ENCODE data around the gene TBX4.

The TBX4 gene

DNA sequence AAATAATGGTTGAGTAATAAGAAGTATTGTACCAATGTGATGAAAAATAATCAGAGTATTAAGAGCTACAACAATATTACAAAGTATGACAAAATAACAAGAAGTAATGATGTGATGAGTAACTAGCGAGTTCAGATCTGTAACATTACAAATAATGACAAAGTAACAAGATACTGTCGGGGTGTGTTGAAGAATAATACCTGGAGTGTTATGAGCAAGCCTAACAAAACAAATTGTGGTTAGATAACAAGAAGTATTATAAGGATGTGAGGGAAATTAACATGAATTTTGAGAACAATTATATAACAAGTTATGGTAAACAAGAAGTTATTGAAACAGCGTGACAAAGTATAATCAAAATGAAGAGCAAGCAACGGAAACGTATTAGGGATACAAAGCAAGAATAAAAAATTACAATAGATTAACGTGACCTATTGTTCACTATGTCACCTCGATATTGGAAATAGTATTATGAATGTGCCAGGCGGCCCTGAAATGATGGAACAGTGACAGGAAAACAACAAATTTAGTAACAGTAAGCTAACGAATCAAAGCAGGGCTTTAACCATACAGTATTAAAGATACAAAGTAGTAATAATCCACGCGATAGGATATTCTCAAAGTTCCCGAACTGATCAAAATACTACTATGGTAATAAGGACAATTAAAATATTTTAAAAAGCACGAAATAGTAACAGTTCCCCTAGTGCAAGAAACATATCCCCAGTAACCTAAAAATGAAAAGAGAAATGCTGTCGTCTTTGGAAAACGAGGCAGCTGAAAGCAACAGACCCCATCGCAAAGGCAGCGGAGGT lies 1.6 kb downstream of the TBX4 start:
- DNase-seq (ENCODE audit: low read depth in 2 of 3, low spot score in 1 of 3), result no peak

DNA sequence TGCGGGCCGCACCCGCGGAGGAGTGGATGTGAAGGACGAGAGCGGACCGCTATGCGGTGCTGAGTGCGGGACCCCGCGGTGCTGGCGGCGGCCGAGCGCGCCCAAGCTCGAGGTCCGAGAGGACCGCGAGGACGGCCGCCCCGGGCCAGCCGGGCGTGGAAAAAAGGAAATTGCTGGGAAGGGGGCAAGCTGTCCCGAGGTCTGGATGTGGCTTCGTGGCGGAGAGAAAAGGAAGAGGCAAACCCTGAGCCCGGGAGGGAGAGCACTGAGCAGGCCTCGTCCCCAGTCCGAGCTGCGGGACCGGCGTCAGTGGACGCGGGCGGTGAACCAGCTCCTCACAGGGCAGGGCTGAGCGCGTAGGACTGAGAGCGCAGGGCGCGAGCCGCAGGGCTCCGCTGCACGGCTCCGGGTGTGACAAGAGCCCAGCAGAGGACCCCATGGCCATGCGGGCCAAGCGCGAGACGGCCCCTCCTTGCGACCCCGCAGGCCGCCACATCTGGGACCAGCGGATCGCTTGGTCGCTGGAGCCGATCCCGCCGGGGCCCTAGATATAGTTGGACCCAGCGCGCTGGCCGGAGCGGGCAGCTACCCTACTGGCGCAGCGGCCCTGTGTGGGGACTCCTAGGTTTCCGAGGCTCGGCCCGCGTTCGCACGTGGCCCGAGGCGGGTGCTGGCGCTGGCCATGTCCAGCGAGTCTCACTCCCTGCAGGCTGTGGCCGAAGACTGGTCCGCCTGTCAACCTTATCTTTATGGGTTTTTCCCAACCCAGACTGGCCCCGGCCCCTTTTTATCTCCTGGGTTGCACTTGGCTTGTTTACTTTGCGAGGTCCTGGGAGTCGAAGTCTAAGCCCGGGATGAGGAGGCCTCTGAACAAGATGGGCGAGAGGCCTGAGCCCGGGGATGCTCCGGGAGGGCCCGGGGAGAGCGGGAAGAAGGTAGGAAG lies 2.4 kb downstream of the TBX4 start:
- no peak for DNase-seq (ENCODE audit: low read depth in 2 of 3, low spot score in 1 of 3)

DNA sequence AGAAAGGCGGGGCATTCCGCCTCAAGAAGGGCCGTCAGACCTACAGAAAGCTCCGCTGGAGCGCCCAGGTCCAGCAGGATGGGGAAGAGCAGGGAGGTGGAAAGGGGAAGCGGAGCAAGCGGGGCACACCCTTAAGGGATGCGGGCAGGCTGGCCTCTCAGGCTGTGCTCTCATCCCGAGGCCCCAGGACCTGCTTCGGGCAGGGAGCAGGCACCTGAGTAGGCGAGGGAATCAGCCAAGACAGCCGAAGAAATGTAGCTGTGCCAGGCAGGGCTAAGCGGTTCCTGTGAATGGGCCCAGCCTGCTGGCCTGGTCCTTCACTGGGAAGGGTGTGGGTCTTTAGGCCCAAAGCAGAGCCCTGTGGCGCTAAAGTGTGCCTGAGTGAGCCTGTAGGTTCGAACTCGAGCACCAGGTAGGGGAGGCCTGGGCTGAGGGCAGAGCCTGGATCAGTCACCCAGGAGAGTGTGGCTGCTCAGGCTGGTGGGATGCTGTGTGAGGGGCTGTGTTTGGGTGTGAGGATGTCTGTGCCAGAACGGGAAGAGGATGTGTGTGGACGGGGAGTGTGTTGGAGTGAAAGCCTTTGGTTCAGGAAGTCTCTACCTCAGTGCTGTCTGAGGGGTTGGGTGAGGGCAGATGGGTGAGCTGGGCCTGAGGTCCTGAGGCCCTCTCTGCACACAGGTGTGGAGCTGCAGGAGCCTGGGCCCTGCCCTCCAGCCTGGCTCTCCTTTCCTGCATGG lies 3.3 kb downstream of the TBX4 start:
- no peak for DNase-seq (ENCODE audit: low read depth in 2 of 3, low spot score in 1 of 3)

DNA sequence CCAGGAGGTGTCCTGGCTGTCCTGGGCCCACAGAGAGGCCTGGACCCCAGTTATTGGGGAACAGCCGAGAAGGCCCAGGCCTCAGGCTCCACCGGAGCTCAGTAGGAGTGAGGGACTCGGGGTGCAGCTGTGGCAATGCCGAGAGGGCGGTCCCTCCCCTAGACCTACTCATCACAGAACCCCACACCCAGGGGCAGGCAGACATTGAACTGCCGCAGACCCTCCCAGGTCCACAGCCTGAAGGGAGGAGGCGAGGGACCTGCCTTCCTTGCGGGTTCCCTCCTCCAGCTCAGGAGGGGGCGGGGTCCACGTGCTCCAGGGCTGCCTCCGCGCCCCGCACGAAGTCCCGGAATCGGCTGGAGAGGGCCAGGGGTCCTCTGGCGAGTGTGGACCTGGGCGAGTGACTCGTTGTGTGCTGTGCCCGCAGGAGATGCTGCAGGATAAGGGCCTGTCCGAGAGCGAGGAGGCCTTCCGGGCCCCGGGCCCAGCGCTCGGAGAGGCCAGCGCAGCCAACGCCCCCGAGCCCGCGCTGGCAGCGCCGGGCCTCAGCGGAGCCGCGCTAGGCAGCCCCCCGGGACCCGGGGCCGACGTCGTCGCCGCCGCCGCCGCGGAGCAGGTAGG lies 3.9 kb downstream of the TBX4 start:
- DNase-seq (ENCODE audit: low read depth in 2 of 3, low spot score in 1 of 3), result no peak

DNA sequence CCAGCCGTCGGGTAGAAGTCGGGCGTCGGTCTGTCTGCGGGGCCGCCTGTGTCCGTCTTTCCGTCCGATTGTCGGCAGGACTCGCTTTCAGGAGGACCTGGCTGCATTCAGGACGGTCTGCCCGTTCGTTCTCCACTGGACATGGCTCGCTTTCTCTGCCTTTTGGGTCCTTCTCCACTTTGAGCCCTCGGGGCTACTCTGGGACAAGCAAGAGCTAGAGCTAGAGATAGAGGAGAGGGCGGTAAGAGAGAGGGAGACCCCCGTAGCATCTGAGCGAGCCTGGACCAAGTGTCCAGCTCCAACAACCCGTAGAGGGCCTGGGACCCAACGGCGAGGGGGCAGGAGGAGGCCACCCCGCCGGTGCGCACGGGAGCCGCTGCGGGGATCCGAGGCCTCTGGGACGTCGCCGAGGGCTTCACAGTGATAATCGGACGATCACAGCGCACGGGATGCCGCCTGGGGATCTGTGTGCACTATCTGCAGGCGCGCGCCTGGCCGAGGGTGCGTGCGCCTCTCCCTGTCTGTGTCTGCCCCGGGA lies 4.5 kb downstream of the TBX4 start:
- DNase-seq (ENCODE audit: low read depth in 2 of 3, low spot score in 1 of 3), result no peak

DNA sequence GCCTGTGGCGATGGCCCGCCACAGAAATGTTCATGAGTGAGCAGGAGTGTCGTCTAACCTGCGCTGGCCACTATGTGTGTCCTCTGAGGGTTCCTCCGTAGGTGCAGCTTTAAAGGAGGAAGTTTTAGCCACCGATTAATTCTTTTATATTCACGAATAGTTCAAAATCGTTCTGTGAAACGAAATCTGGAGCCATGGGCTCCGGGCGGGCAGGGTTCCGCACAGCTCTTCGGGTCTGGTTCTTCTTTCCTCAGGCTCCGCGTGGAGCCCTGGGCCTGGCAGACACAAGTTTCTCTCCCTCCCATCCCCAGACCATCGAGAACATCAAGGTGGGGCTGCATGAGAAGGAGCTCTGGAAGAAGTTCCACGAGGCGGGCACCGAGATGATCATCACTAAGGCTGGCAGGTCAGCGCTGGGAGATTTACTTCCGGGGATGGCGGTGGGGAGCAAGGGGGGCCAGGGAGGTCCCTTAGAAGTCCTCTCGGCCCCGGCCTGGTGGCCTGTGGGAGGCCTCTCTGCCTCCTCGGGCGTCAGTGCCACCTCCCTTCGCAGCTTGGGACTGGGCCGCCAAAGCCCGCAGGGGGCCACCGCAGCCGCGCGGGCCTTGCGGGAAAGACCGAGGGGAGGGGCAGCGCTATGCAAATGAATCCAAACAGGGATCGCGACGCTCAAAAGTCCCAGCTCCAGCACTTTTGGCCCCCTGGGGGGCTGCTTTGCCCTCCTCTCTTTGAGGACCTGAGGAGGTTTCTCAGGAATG lies 5.2 kb downstream of the TBX4 start:
- DNase-seq (ENCODE audit: low read depth in 2 of 3, low spot score in 1 of 3), result no peak

DNA sequence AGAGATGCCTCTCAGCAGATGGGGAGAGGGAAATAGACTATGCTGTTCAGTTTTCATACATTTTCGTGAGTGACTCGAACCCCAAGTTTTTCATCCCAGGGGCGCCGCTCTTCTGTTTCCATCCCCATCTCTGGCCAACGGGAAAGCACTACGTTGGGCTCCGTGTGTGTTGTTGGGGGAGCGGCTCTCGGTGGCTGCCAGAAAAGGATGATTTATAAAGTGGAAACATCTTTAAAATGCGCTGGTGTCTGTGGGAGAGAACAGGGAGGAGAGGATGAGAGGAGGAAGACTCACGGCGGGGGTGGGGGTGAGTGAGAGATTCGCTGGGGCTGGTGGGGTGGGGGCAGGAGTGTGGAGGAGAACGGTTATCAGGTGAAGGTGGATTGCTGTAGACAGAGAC lies 5.8 kb downstream of the TBX4 start:
- DNase-seq (ENCODE audit: low read depth in 2 of 3, low spot score in 1 of 3), result no peak

DNA sequence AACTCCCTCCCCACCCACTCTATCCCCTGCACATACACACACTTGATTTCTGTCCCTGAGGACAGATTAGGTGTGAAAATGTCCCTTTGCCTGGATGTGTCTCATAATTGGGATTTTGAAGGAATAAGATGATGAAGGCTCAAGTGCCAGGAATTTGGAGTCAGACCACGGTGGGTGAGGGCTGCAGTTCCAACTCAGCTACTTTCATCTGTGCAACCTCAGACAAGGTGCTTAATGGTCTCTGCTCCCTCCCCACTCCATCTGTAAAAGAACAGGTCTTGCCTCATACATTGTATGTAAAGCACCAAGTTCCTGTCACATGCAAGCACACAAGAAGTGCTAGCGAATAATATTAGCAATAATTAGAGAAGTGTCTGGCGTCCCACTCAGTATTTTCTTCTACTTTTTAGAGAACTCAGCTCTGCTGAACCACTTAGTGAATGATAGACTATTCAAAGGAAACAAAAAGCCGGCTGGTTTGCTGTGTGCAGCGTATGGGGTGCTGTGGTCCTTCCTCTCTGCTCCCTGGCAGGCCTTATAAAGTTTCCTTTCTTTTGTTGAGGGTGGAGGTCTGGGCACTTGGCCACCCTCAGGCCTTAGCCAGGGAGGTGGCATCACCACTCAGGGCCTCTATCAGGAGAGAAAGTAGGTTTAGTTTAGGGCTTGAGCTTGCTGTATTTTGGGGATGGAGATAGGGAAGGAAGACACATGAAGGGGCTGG lies 6.4 kb downstream of the TBX4 start:
- no peak for DNase-seq (ENCODE audit: low read depth in 2 of 3, low spot score in 1 of 3)

DNA sequence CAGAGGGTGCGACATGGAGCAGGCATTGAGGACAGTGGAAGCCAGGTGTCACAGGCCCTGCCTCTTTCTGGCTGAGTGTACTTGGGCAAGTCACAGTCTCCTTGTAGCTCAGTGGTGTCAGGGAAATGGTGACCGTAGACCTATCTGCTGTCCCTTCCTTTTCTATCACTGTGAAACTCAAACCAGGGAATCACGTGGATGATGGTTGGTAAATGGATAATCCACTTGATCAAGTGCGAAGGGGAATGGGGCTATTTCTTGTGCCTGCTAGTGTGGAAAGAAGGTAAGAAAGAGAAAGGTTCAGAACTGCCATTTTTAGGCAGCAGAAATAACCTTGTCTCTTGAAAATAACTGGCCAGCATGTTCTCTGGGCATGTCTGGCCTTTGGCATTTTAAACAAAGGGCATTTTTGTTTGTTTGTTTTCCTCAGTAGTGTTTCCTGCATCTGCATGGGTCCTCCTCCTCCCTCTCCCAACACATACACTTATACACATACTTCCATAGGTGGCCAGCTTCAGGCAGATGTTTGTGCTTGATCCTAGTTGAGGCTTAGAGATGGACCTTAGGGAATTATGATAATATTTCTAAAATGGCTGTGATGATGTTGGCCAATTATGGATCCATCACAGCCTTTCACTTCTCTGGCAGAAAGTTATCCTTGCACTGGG lies 7.1 kb downstream of the TBX4 start:
- no peak for DNase-seq (ENCODE audit: low read depth in 2 of 3, low spot score in 1 of 3)

DNA sequence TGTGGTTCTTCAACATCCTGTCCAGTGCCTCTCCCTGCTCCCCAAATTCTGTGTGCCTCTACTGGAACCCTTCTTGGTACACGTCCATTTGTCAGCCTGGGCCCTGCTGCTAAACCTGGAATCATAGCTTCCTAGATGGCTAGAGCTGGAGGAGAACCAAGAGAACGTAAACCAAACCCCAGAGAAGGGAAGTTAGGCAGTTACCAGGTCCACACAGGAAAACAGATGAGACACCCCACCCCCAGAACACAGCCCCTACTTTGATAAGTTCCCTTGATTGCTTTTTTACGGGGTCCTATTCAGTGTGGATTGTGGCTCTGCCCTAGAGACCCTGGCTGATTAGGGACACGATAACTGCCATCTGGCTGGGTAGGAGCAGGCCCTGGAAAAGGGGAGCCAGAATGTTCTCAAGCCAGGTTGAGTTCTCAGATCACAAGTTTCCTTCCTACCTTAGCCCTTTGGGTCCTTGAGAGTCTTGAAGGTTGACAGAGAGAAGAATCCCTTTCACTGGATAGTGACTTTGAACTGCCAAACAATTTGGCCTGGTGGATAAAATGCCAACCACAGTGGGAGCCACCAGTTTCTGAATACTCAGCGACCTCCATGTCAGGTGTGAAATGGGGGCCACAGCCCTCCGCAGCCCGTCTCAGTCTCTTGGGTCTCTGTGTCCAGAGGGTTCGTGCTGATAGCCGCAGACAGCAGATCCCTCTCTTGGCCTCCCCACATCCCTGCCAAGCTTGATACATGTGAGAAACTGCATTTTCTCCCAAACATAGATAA lies 7.9 kb downstream of the TBX4 start:
- no peak for DNase-seq (ENCODE audit: low read depth in 2 of 3, low spot score in 1 of 3)

DNA sequence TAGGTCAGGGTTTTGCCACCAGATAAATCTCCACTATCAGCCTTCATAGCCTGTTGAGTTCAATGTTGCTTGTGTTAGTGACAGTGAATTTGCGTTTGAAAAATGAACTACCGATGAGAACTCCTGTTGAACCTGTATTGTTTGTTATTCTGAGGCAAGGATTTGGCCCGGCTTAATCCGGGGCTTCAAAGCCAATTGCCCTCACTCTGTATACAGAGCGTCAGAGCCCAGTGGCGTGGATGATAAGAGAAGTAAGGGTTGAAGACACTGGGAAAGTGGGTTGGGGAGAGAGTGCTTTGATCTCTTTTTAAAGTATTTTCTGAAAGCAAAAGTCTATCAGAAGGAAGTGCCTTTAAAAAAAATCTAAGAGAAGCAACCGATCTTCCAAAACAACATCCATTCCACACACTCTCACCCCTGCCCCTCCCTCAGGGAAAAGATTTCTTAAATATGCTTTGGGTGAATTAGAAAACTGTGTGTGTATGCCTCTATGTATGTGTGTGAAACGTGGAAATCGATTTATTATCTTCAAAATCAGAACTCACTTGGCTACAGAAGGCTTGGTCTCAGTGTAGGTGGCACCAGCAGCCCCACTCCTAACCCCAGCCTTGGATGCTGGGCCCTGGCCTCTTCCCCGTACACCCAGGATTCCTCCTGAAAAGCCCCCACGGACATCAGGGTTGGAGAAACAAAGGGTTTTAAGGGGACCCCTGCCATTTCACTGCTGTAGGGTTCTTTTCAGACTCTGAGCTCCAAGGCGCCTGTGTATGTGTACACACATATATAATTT lies 8.8 kb downstream of the TBX4 start:
- DNase-seq (ENCODE audit: low read depth in 2 of 3, low spot score in 1 of 3), result no peak

DNA sequence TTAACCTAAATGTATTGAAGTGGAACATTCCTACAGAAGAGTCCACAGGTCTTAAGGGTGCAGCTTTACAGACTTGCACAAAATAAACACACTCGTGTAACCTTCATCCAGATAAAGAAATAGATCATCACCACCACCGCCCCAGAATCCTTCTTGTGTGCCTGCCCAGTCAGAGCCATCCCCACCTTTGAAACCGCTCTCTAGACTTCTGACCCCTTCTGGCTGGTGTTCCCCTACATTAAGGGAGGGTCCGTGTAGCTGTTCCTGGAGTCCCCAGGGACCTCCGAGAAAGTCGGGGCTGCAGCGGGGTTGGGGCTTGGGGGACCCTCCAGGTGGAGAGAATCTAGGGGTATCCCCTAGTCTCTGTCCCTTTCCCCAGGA lies 9.4 kb downstream of the TBX4 start:
- DNase-seq (ENCODE audit: low read depth in 2 of 3, low spot score in 1 of 3), result no peak

DNA sequence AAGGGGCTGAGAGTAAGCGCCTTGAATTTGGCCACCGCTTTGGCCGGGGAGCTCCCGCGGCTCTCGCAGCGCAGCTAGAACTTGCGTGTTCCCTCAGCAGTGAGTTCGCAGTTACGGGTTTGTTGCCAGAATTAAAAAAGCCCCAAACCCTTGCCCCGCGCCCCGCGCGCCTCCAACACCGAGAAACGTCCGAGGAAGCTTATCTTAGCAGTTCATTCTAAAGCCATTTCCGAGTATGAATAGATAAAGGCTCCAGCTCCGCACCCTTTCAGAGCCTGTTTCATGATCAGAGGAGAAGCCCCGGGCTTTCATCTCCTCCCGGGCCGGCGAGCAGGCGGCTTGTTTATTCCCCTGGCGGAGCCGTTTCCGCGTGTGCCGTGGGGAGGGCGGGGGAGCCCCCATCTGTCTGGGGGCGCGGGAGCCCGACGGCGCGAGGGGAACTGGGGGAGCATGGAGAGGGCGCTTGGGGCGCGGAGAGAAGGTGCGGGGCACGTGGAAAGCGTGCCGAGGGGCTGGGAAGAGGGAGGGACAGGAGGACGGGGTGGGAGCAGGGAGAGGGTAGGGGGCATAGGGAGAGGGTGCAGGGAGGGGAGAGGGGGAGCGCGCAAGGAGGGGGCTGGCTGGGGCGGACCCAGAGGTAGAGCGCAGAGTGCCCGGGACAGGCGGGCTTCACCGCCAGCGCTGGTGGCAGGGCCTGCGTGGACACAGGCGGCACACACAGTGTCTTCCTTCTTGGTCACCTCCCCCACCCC lies 9.9 kb downstream of the TBX4 start:
- no peak for DNase-seq (ENCODE audit: low read depth in 2 of 3, low spot score in 1 of 3)

DNA sequence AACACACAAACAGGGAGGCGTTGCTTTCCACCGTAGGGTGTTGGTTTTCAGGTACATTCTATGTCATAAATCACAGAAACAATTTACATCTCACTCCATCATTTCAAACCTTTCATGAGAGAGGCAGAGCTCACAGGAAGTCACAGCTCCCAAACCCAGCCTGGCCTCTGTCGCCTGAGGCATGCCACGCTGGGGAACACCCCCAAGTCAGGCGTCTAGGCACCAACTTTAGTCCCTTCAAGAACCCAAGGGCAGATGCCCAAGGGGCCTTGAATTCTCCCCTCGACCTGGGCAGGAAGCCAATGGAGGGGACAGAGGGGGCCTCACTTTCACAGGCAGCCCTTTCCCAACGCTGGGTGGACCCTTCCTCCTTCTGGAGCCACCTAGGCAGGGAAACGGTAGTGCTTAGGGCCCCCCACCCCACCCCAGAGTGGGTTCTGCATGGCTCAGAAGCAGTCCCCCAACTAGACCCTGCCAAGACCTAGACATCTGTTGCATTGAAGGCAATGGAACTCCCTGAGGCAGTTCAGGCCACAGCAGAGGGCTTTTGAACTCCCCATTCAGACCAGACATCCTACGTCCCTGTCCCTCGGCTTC lies 10.6 kb downstream of the TBX4 start:
- no peak for DNase-seq (ENCODE audit: low read depth in 2 of 3, low spot score in 1 of 3)

DNA sequence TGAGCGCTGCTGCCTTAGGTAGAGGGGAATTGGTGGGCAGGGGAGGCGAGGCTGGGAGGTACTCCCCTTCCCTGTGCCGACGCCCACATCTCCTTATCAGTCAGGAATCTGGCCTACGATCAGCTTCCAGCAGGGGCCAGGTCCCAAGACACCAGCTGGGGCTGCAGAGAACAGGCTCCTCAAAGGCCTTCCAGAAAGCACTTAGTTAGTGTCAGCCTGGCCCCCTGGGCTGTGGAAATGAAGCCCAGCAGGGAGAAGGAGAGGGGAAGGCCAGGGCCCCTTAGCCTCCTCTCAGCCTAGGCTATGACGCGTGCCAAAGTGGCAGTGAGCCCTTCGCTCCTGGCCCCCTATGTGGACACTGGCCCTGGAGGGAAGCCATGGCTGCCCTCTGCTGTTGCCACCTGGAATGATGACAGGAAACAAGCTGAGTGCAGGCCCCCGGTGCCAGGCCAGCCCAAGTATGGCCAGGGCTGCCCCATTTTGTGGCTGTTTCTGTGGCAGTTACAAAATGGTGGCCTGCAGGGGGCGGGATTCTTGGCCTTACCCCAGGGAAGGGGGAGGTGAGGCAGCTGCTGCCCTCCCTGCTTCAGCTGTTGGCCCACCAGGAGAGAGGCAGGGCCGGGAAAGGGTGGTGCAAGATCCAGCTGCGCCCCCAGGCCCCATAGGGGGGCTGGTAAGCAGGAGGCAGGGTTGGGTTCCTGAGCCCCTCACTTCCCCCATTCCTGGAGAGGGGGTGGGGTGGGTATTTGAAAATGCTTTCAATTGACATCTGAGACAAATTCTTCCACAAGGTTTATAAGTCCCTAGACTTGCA lies 11.3 kb downstream of the TBX4 start:
- no peak for DNase-seq (ENCODE audit: low read depth in 2 of 3, low spot score in 1 of 3)
